Ectodermal cell (in vitro differentiated cells): ENCODE data around the gene ADCK2. TPM values are rescaled to one million over a fixed set of nuclear protein-coding genes. Genes with fewer than 3 reads are reported as not detected.
"Not testable (repeated sequence)": the region's sequence is repeated elsewhere in the genome, so short reads cannot be mapped to it uniquely, and the experiment has no call there.

Experiments
- H3K27ac ChIP-seq: 2 replicates; pipeline ENCODE4 v1.7.0; 2013; ENCODE audit warnings: mild to moderate bottlenecking, low read depth, low read length; ENCODE audit not compliant: insufficient read depth, poor library complexity, severe bottlenecking
- H3K27me3 ChIP-seq: 2 replicates; pipeline ENCODE4 v1.7.0; 2013; ENCODE audit warnings: mild to moderate bottlenecking, low read length; ENCODE audit not compliant: insufficient read depth, control insufficient read depth, poor library complexity, severe bottlenecking
- H3K36me3 ChIP-seq: one replicate; pipeline ENCODE4 v1.7.0; 2013; ENCODE audit warnings: low read length; ENCODE audit not compliant: control insufficient read depth, insufficient read depth
- H3K4me1 ChIP-seq: one replicate; pipeline ENCODE4 v1.7.0; 2013; ENCODE audit warnings: low read length; ENCODE audit not compliant: control insufficient read depth, insufficient read depth
- H3K4me3 ChIP-seq: 2 replicates; pipeline ENCODE4 v1.7.0; 2013; ENCODE audit warnings: low read depth, low read length, control low read depth; ENCODE audit not compliant: insufficient read depth
- H3K9me3 ChIP-seq: 2 replicates; pipeline ENCODE4 v1.7.0; 2013; ENCODE audit warnings: mild to moderate bottlenecking, low read length, moderate library complexity; ENCODE audit not compliant: control insufficient read depth
- WGBS, 2 experiments: methylation state at CpG; one replicate each; pipeline ENCODE4 v1.1.7; 2013; ENCODE audit warnings: missing lambda C conversion rate in 2 of 2; 5-methylcytosine and 5-hydroxymethylcytosine counted together
- polyA plus RNA-seq, 4 experiments: library from polyadenylated mRNA; stranded (reverse); fragments of 50-300 nt; gene quantifications; one replicate each; pipeline ENCODE4 v1.2.3, GENCODE V29; 2013

The ADCK2 gene, protein sequence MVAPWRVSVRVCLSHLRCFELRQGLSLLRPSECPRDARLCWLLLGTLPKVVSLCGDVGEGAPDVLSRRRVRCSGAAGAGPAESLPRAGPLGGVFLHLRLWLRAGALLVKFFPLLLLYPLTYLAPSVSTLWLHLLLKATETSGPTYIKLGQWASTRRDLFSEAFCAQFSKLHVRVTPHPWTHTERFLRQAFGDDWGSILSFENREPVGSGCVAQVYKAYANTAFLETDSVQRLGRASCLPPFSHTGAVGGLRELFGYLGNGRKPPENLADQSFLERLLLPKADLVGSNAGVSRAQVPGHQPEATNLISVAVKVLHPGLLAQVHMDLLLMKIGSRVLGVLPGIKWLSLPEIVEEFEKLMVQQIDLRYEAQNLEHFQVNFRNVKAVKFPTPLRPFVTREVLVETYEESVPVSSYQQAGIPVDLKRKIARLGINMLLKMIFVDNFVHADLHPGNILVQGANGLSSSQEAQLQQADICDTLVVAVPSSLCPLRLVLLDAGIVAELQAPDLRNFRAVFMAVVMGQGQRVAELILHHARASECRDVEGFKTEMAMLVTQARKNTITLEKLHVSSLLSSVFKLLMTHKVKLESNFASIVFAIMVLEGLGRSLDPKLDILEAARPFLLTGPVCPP
- polyA plus RNA-seq (2013, experiment 1 of 4) = 6.5 TPM
- 7.2 TPM for polyA plus RNA-seq (2013, experiment 2 of 4)
- 5.1 TPM for polyA plus RNA-seq (2013, experiment 3 of 4)
- polyA plus RNA-seq (2013, experiment 4 of 4) = 4.9 TPM

- peak within 1 kb of the TSS; percentile 55 for H3K4me3 ChIP-seq
- no peaks in the 10 kb centered on the region for H3K9me3 ChIP-seq
- no peak within 1 kb of the TSS for H3K27ac ChIP-seq
- H3K36me3 ChIP-seq = no peaks in the 10 kb centered on the region
- peaks cover 27% of the 10 kb centered on the region for H3K27me3 ChIP-seq
- WGBS, 2 experiments = 1 to 2% methylated on average over 40 to 41 of the region's 41 CpGs
- no peaks in the 10 kb centered on the region for H3K4me1 ChIP-seq
Measured at GRCh38 chr7:140672382-140673062, at the start of gene ADCK2. ADCK2 (plus strand) TSS chr7:140672945; CDS start chr7:140673331, 386 bp downstream.

DNA sequence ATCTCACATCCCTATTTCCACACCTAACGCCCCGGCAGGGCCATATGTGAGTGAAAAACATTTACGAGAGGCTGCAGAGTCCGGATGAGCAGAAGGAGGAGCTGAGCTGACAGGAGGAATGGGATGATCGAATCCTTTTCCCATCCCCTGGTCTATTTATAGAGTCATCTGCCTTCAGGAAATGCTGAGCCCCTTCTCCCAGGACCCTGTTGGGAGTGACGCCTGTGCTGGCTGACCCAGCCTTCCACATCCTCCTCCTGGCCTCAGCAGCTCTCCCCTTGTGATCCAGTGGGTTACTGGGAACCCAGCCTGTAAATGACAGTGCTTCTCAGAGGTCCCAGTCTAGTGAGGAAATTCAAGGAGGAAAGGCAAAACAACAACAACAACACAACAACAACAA lies 48.8 kb upstream of the ADCK2 start:
- Histone ChIP-seq H3K27ac (no peak overlapping the region), H3K36me3 (peaks cover 3% of the 10 kb centered on the region), H3K4me1 (peaks cover 13% of the 10 kb centered on the region), H3K9me3 (no peaks in the 10 kb centered on the region), H3K4me3 (no peak overlapping the region), H3K27me3 (no peaks in the 10 kb centered on the region)
- 87 to 89% methylated on average over 5 to 6 of the region's 6 CpGs for WGBS, 2 experiments

DNA sequence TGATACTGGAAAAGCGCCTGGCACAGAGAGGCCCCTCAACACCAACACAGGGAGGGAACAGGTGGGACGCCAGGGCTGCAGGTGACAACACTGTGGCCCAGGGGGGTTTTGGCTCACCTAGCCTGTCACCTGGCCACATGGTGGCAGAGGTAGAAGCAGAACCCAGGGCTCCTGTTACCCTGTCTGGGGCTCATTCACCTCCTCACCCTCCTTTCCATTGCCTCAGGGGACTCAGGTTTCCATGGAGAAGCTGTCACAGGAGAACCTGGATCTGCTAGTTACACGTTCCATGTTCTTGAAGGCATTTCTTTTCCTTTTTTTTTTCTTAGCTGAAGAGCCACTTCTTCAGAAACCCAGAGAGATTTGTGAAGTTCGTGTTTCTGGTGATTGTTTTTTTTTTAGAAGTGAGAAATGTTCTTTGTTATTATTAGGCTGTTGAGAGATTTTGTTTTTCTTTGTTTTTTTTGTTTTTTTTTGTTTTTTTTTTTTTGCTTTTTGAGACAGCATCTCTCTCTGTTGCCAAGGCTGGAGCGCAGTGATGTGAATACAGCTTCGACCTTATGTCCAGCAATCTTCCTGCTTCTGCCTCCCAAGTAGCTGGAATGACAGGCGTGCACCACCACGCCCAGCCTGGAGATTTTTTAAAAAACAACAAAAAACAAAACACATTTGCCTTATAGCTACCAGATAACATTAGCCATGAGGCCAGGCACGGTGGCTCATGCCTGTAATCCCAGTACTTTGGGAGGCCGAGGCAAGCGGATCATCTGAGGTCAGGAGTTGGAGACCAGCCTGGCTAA lies 48.2 kb upstream of the ADCK2 start:
- Histone ChIP-seq H3K4me1 (peaks cover 13% of the 10 kb centered on the region), H3K27me3 (no peaks in the 10 kb centered on the region), H3K27ac (no peak overlapping the region), H3K36me3 (peaks cover 3% of the 10 kb centered on the region), H3K4me3 (no peak overlapping the region), H3K9me3 (no peaks in the 10 kb centered on the region)
- WGBS, 2 experiments = 92 to 93% methylated on average over 11 of the region's 11 CpGs

- WGBS, 2 experiments = 91 to 93% methylated on average over 10 of the region's 10 CpGs
- not testable (repeated sequence) for H3K27me3 ChIP-seq, H3K36me3 ChIP-seq, H3K9me3 ChIP-seq, H3K27ac ChIP-seq, H3K4me3 ChIP-seq
- peaks cover 13% of the 10 kb centered on the region for H3K4me1 ChIP-seq
Measured at GRCh38 chr7:140625192-140625558, 47.6 kb upstream of the ADCK2 start.

DNA sequence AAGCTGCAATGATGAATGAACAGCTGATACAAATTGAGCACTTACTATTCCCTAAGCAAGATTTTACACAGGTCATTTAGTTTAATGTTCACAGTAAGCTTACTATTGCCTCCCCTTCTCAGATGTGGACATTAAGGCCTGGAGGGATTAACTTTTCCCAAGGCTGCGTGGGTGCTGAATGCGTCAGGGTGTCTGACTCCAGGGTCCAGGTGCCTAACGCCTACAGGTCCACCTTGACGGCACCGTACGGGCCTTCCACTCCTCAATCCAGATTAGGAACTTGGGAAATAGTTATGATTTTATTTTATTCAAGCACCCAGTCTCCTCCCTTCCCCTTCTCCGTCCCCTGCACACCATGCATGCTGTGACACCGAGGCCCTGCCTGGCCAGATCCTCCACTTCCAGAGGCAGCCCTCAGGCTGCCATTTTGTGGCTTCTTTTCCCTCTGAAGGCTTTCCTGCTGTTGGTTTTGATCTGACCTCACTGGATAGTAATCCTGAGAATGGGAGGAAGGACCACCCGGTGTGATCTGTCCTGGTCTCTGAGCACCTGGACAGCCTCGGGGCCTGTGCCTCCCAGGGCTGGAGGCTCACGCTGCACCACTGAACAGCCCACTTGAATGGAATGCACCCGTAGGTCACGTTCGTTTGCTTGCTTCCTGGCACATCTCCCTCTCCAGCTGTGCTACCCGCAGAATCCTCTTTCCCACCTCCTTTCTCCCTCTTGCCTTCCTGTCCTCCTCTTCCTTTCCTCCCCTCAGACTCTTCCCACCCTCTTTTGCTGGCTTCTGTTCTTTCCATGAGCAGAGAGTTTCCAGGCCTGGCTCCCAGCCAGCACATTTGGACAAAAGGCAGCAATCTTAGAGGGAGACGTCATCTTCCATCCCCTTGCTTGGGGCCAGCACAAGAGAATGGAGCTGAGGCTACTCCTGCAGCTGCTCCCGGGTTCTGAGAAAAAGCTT lies 46.6 kb upstream of the ADCK2 start:
- peak overlapping the region; percentile 83 for H3K27ac ChIP-seq
- no peaks in the 10 kb centered on the region for H3K27me3 ChIP-seq
- no peaks in the 10 kb centered on the region for H3K9me3 ChIP-seq
- H3K4me3 ChIP-seq = no peak overlapping the region
- 73 to 75% methylated on average over 17 of the region's 17 CpGs for WGBS, 2 experiments
- H3K36me3 ChIP-seq = peaks cover 3% of the 10 kb centered on the region
- peaks cover 13% of the 10 kb centered on the region for H3K4me1 ChIP-seq

DNA sequence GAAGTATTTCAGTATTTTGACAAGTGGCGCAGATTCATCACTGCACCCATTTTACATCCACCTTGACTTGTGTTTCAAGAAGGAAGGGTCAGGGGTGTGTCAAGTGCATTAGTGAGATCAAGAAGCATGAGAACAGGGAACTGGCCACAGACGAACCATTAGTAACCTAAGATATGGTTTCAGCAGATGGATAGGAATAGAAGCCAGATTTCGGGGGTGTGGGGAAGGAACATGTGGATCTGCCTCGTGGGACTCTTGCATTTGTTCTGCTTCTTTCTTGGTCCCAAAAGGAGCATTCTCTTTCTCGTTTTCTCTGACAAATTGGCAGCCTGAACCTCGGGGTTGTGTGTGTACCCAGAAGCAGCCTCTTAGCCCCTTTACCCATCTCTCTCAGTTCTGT lies 41.7 kb upstream of the ADCK2 start:
- no peak overlapping the region for H3K4me3 ChIP-seq
- H3K27me3 ChIP-seq = no peaks in the 10 kb centered on the region
- H3K4me1 ChIP-seq = peaks cover 15% of the 10 kb centered on the region
- WGBS, 2 experiments = 96% methylated on average over 6 of the region's 6 CpGs
- no peak overlapping the region for H3K27ac ChIP-seq
- H3K9me3 ChIP-seq = no peaks in the 10 kb centered on the region
- H3K36me3 ChIP-seq = no peaks in the 10 kb centered on the region

GRCh38 chr7:140631602-140632001 lies 41.1 kb upstream of the ADCK2 start:
- Histone ChIP-seq H3K36me3 (no peaks in the 10 kb centered on the region), H3K27ac (no peak overlapping the region), H3K4me1 (peaks cover 15% of the 10 kb centered on the region), H3K4me3 (no peak overlapping the region), H3K27me3 (no peaks in the 10 kb centered on the region), H3K9me3 (no peaks in the 10 kb centered on the region)
- 95 to 96% methylated on average over 7 of the region's 7 CpGs for WGBS, 2 experiments

DNA sequence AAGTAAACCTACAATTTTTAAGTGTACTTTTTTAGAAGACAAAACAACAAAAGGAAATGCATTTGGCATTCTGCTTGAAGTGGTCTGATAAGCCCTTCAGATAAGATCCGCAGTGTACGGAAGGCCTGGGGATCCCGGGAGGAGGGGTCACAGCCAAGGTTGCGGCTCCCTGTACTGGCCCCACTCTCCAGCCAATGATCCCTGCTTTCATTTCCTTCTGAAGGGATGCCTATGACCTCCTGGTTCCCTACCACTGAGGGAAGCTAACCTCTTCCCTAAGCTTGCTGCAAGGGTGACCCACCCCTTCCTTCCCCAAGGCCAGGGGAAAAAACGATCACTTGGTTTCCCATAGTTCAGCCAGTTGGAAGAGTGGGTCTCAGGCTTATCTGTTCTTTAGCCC lies 37.4 kb upstream of the ADCK2 start:
- Histone ChIP-seq H3K9me3 (no peaks in the 10 kb centered on the region), H3K36me3 (no peaks in the 10 kb centered on the region), H3K27ac (no peak overlapping the region), H3K4me1 (peaks cover 26% of the 10 kb centered on the region), H3K27me3 (peaks cover 5% of the 10 kb centered on the region), H3K4me3 (no peak overlapping the region)
- WGBS, 2 experiments = 69 to 71% methylated on average over 5 of the region's 5 CpGs

GRCh38 chr7:140635816-140636215 lies 36.9 kb upstream of the ADCK2 start:
- Histone ChIP-seq H3K4me1 (peaks cover 26% of the 10 kb centered on the region), H3K36me3 (no peaks in the 10 kb centered on the region), H3K4me3 (no peak overlapping the region), H3K27ac (no peak overlapping the region), H3K9me3 (no peaks in the 10 kb centered on the region), H3K27me3 (peaks cover 6% of the 10 kb centered on the region)
- WGBS, 2 experiments = 39% methylated on average over 5 of the region's 5 CpGs
